ENCODE measurements around the gene IL17RA.

Gene IL17RA

GRCh38 chr22:17107547-17107810, 22.7 kb downstream of the IL17RA start:
- peaks cover 2 to 71% of the 10 kb centered on the region in 2 experiments for H3K36me3 ChIP-seq (ENCODE audit: control insufficient read depth in 2 of 2, insufficient read depth in 1 of 2, low read length in 2 of 2)
- TF ChIP-seq ZNF473 (tag by site-specific recombination; IDR thresholded peaks at IDR 0.05) (no peak), ZNF76 (tag by site-specific recombination; IDR thresholded peaks at IDR 0.05; ENCODE audit: borderline replicate concordance, low read depth) (no peak), GLIS1 (tag by site-specific recombination; IDR thresholded peaks at IDR 0.05) (no peak), ZNF704 (tag by site-specific recombination; IDR thresholded peaks at IDR 0.05) (no peak), YY1 (tag by site-specific recombination; IDR thresholded peaks at IDR 0.05) (no peak), SALL2 (tag by site-specific recombination; IDR thresholded peaks at IDR 0.05; ENCODE audit: borderline replicate concordance) (no peak), ZNF548 (tag by site-specific recombination; IDR thresholded peaks at IDR 0.05) (no peak), ELK4 (IDR thresholded peaks at IDR 0.05; ENCODE audit: borderline replicate concordance, low read depth, low read length) (no peak), KLF8 (tag by site-specific recombination; IDR thresholded peaks at IDR 0.05) (no peak), KLF7 (tag by site-specific recombination; IDR thresholded peaks at IDR 0.05; ENCODE audit: borderline replicate concordance) (no peak), ZNF624 (tag by site-specific recombination; IDR thresholded peaks at IDR 0.05) (no peak), ZSCAN23 (tag by site-specific recombination; IDR thresholded peaks at IDR 0.05) (no peak), ZNF121 (tag by site-specific recombination; IDR thresholded peaks at IDR 0.05) (no peak), ZNF530 (tag by site-specific recombination; IDR thresholded peaks at IDR 0.05; ENCODE audit: low read depth) (no peak), SCRT2 (tag by site-specific recombination; IDR thresholded peaks at IDR 0.05) (no peak), ZNF24 (tag by site-specific recombination; IDR thresholded peaks at IDR 0.05) (no peak)
- TF ChIP-seq, protein P1, sequence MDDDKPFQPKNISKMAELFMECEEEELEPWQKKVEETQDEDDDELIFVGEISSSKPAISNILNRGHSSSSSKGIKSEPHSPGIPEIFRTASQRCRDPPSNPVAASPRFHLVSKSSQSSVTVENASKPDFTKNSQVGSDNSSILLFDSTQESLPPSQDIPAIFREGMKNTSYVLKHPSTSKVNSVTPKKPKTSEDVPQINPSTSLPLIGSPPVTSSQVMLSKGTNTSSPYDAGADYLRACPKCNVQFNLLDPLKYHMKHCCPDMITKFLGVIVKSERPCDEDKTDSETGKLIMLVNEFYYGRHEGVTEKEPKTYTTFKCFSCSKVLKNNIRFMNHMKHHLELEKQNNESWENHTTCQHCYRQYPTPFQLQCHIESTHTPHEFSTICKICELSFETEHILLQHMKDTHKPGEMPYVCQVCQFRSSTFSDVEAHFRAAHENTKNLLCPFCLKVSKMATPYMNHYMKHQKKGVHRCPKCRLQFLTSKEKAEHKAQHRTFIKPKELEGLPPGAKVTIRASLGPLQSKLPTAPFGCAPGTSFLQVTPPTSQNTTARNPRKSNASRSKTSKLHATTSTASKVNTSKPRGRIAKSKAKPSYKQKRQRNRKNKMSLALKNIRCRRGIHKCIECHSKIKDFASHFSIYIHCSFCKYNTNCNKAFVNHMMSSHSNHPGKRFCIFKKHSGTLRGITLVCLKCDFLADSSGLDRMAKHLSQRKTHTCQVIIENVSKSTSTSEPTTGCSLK (tag by site-specific recombination; IDR thresholded peaks at IDR 0.05), result no peak
- CTCF ChIA-PET, result interaction anchor here (1.3 to 1.6 kb wide), 4 partner anchors 8 to 65 kb away, joined by 3 to 6 read pairs (median 4); no protein-coding TSS in a partner anchor

GRCh38 chr22:17108256-17109112, 23.7 kb downstream of the IL17RA start:
- TF ChIP-seq ZNF2 (tag by site-specific recombination; IDR thresholded peaks at IDR 0.05), result no peak
- TF ChIP-seq ZNF121 (tag by site-specific recombination; IDR thresholded peaks at IDR 0.05), result no peak
- TF ChIP-seq ZNF777 (tag by site-specific recombination; IDR thresholded peaks at IDR 0.05; ENCODE audit: borderline replicate concordance), result no peak
- TF ChIP-seq ZBTB10 (tag by site-specific recombination; IDR thresholded peaks at IDR 0.05), result no peak
- TF ChIP-seq ZBTB1 (tag by site-specific recombination; IDR thresholded peaks at IDR 0.05), result no peak
- no peak for TF ChIP-seq ZNF629 (tag by site-specific recombination; IDR thresholded peaks at IDR 0.05)
- TF ChIP-seq ZNF558 (tag by site-specific recombination; IDR thresholded peaks at IDR 0.05), result no peak
- TF ChIP-seq ZNF510 (tag by site-specific recombination; IDR thresholded peaks at IDR 0.05; ENCODE audit: insufficient replicate concordance), result no peak
- Histone ChIP-seq H3K4me1 (ENCODE audit: control insufficient read depth, insufficient read depth, low read length) (no peaks in the 10 kb centered on the region), H3K27ac (ENCODE audit: extremely low read depth, low read depth, low read length) (no peak overlapping the region), H3K4me3 (ENCODE audit: low read depth, low read length) (no peak overlapping the region), H3K9me3 (ENCODE audit: control insufficient read depth, insufficient read depth, low read depth, low read length) (no peaks in the 10 kb centered on the region), H3K36me3 (ENCODE audit: control insufficient read depth in 2 of 2, insufficient read depth in 1 of 2, low read length in 2 of 2) (peaks cover 0 to 61% of the 10 kb centered on the region in 2 experiments; a peak in 2 of 3 replicates)
- ChIA-PET POLR2A (no interaction called here), CTCF (interaction anchor here (0.6 to 1.3 kb wide), 3 partner anchors 13 to 111 kb away, joined by 3 to 6 read pairs (median 6); partner anchors contain the start of gene ADA2)

More at GRCh38 chr22:17107547-17107810, 22.7 kb downstream of the IL17RA start:
- no peaks in the 10 kb centered on the region for H3K4me1 ChIP-seq (ENCODE audit: control insufficient read depth, insufficient read depth, low read length)
- H3K27ac ChIP-seq (ENCODE audit: extremely low read depth, low read depth, low read length), result no peak overlapping the region
- H3K4me3 ChIP-seq (ENCODE audit: low read depth, low read length), result no peak overlapping the region
- no peaks in the 10 kb centered on the region for H3K9me3 ChIP-seq (ENCODE audit: control insufficient read depth, insufficient read depth, low read depth, low read length)
- POLR2A ChIA-PET, result interaction anchor here (1.4 kb wide), 1 partner anchor 12 kb away, joined by 3 read pairs; no protein-coding TSS in a partner anchor
